ENCODE results near the gene NFATC1.

The NFATC1 gene

GRCh38 chr18:79545255-79545654, 149.5 kb downstream of the NFATC1 start:
- Histone ChIP-seq H3K4me2 (no peak overlapping the region; a peak in 1 of 22 replicates), H4K20me1 (peaks cover 0 to 29% (median 5%) of the 10 kb centered on the region in 11 experiments; a peak in 7 of 22 replicates), H3K9ac (no peak overlapping the region), H3K27me3 (peaks cover 33 to 48% (median 42%) of the 10 kb centered on the region in 11 experiments), H3K9me3 (replicated peaks in 1 of 11) (peaks cover 0 to 18% (median 8%) of the 10 kb centered on the region in 11 experiments; a peak in 11 of 22 replicates), H3K4me1 (peaks cover 9 to 33% (median 30%) of the 10 kb centered on the region in 10 experiments; a peak in 16 of 20 replicates), H3K4me3 (no peak overlapping the region), H3K27ac (no peak overlapping the region), H3K36me3 (no peaks in the 10 kb centered on the region)
- no peak for TF ChIP-seq Cebpa-rat (IDR thresholded peaks at IDR 0.05)

DNA sequence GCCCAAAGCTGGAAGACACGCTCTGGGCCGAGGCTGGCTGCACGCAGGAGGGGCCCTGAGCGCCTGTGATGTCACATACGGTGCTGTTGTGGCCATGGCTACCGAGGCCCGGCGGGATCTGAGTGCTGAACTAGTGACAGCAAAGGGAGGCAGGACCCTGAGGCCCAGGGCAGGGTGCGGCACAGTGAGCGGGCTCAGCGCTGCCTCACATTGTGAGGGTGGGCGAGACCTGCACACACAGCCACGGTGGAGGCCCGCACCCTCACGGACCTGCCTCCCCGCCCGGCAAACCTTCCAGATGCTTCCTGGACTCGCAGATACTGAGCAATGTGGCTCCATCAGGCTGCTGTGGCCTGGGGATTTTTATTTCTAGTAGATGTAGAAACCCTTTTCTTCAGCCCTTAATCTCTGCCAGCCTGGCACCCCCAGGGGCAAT, 150.0 kb downstream of the NFATC1 start:
- H3K9me3 ChIP-seq (replicated peaks in 1 of 11) = peaks cover 0 to 18% (median 8%) of the 10 kb centered on the region in 11 experiments; a peak in 11 of 22 replicates
- peaks cover 9 to 33% (median 30%) of the 10 kb centered on the region in 10 experiments; a peak in 16 of 20 replicates for H3K4me1 ChIP-seq
- TF ChIP-seq Cebpa-rat (IDR thresholded peaks at IDR 0.05) = no peak
- H3K9ac ChIP-seq = no peak overlapping the region
- no peak overlapping the region; a peak in 1 of 22 replicates for H3K4me2 ChIP-seq
- H4K20me1 ChIP-seq = peaks cover 0 to 29% (median 5%) of the 10 kb centered on the region in 11 experiments; a peak in 7 of 22 replicates
- H3K36me3 ChIP-seq = no peaks in the 10 kb centered on the region
- H3K27me3 ChIP-seq = peaks cover 33 to 48% (median 42%) of the 10 kb centered on the region in 11 experiments
- H3K4me3 ChIP-seq = no peak overlapping the region
- no peak overlapping the region for H3K27ac ChIP-seq

GRCh38 chr18:79546781-79547272, 151.1 kb downstream of the NFATC1 start:
- H3K27ac ChIP-seq = no peak overlapping the region
- peak overlapping the region; percentile 26 to 74 (median 60); a peak in 18 of 22 replicates for H3K4me2 ChIP-seq
- peaks cover 9 to 33% (median 30%) of the 10 kb centered on the region in 10 experiments; a peak in 16 of 20 replicates for H3K4me1 ChIP-seq
- no peaks in the 10 kb centered on the region for H3K36me3 ChIP-seq
- H3K27me3 ChIP-seq = peaks cover 33 to 48% (median 42%) of the 10 kb centered on the region in 11 experiments
- TF ChIP-seq Cebpa-rat (IDR thresholded peaks at IDR 0.05) = no peak
- no peak overlapping the region for H3K9ac ChIP-seq
- no peak overlapping the region for H3K4me3 ChIP-seq
- peaks cover 0 to 18% (median 8%) of the 10 kb centered on the region in 11 experiments; a peak in 11 of 22 replicates for H3K9me3 ChIP-seq (replicated peaks in 1 of 11)
- peaks cover 0 to 29% (median 5%) of the 10 kb centered on the region in 11 experiments; a peak in 7 of 22 replicates for H4K20me1 ChIP-seq

DNA sequence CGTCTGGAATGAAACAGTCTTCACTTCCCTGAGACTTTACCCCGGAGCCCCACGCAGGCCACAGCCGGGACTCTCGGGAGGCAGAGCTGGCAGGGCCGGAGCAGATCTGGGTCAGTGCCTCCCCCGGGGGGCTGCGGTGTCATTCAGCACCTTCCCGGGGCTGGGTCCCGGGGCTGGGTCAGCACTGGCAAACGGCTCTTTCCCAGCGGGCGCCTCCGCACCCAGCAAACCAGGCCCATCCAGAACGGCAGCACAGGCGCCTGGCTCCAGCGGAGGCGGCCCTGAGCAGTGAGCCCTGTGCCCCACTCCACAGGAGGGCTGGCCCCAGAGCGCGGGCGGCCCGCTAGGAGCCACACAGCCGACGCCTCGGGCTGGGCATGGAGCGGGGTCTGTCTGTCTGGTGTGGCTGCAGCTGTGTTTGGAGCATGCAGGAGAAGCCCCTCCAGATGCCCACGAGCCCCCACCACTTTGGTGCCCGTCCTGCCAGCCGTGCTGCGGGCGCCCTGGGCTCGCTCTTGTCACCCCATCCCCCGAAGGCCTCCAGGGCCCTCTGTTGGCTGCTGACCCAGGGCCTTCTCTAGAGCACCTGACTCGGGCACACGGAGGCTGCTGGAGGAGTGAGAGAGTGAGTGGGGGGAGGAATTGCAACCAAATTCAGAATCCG, 151.8 kb downstream of the NFATC1 start:
- peak overlapping the region in 10 of 11 experiments; percentile 26 to 74 (median 63); a peak in 19 of 22 replicates for H3K4me2 ChIP-seq
- H3K9ac ChIP-seq = peak overlapping the region in 1 of 11 experiments; percentile 38; a peak in 1 of 22 replicates
- TF ChIP-seq Cebpa-rat (IDR thresholded peaks at IDR 0.05) = no peak
- no peak overlapping the region for H3K4me3 ChIP-seq
- peaks cover 0 to 15% (median 8%) of the 10 kb centered on the region in 11 experiments; a peak in 11 of 22 replicates for H3K9me3 ChIP-seq (replicated peaks in 1 of 11)
- no peak overlapping the region for H3K27ac ChIP-seq
- peaks cover 9 to 40% (median 37%) of the 10 kb centered on the region in 10 experiments; a peak in 16 of 20 replicates for H3K4me1 ChIP-seq
- peaks cover 0 to 34% (median 5%) of the 10 kb centered on the region in 11 experiments; a peak in 8 of 22 replicates for H4K20me1 ChIP-seq
- no peaks in the 10 kb centered on the region for H3K36me3 ChIP-seq
- peaks cover 39 to 56% (median 49%) of the 10 kb centered on the region in 11 experiments for H3K27me3 ChIP-seq

GRCh38 chr18:79548077-79548450, 152.3 kb downstream of the NFATC1 start:
- Histone ChIP-seq H4K20me1 (peaks cover 0 to 39% (median 5%) of the 10 kb centered on the region in 11 experiments; a peak in 8 of 22 replicates), H3K27me3 (peaks cover 44 to 61% (median 54%) of the 10 kb centered on the region in 11 experiments), H3K4me2 (peak overlapping the region in 8 of 11 experiments; percentile 48 to 74 (median 68); a peak in 17 of 22 replicates), H3K9me3 (replicated peaks in 1 of 11) (peaks cover 0 to 15% (median 8%) of the 10 kb centered on the region in 11 experiments; a peak in 11 of 22 replicates), H3K27ac (no peak overlapping the region), H3K36me3 (no peaks in the 10 kb centered on the region), H3K4me3 (no peak overlapping the region), H3K9ac (no peak overlapping the region), H3K4me1 (peaks cover 9 to 45% (median 41%) of the 10 kb centered on the region in 10 experiments; a peak in 16 of 20 replicates)
- no peak for TF ChIP-seq Cebpa-rat (IDR thresholded peaks at IDR 0.05)

GRCh38 chr18:79548621-79548985, 152.9 kb downstream of the NFATC1 start:
- Histone ChIP-seq H3K27me3 (peaks cover 49 to 66% (median 60%) of the 10 kb centered on the region in 11 experiments), H3K4me3 (no peak overlapping the region), H3K9ac (no peak overlapping the region), H3K4me2 (peak overlapping the region in 8 of 11 experiments; percentile 33 to 74 (median 68); a peak in 13 of 22 replicates), H3K36me3 (no peaks in the 10 kb centered on the region), H3K27ac (no peak overlapping the region), H3K4me1 (peaks cover 9 to 51% (median 45%) of the 10 kb centered on the region in 10 experiments; a peak in 16 of 20 replicates), H3K9me3 (replicated peaks in 1 of 11) (peaks cover 0 to 15% (median 8%) of the 10 kb centered on the region in 11 experiments; a peak in 9 of 22 replicates), H4K20me1 (peaks cover 0 to 40% (median 5%) of the 10 kb centered on the region in 11 experiments; a peak in 9 of 22 replicates)
- no peak for TF ChIP-seq Cebpa-rat (IDR thresholded peaks at IDR 0.05)

DNA sequence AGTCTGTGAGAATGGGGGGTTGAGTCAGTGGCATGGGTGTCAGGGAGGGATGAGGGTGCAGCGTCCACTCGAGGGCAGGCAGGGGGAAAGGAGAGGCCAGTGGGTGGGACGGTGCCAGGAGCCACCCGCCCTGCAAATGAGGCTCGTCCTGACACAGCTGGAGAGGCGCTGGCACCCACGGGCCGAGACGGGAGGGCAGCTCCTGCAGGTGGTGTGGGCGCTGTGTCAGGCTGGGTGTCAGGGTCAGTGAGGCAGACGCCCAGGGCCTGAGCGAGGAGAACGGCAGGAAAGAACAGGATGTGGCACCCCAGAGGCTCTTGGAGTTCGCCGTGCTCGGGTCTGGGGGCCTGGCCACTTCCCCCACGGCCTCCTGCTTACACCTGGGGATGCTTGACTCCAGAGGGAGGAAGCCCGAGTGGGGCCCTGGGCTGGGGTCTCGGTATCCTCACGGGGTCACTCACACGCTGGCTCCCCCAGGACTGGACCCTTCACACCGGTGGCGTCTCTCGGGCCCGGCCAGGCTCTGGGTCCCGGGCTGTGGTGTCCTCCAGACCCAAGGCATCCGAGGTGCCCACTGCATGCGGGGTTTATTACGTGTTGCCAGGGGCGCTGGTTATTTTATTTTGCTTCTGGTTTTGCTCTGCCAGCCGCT, 153.4 kb downstream of the NFATC1 start:
- Histone ChIP-seq H3K27me3 (peaks cover 49 to 71% (median 65%) of the 10 kb centered on the region in 11 experiments), H3K4me1 (peaks cover 9 to 53% (median 45%) of the 10 kb centered on the region in 10 experiments; a peak in 16 of 20 replicates), H3K4me2 (peak overlapping the region in 9 of 11 experiments; percentile 6 to 74 (median 66); a peak in 16 of 22 replicates), H3K36me3 (no peaks in the 10 kb centered on the region), H3K27ac (no peak overlapping the region), H3K9ac (peak overlapping the region in 1 of 11 experiments; percentile 37; a peak in 1 of 22 replicates), H3K4me3 (no peak overlapping the region), H4K20me1 (peaks cover 0 to 40% (median 5%) of the 10 kb centered on the region in 11 experiments; a peak in 9 of 22 replicates), H3K9me3 (replicated peaks in 1 of 11) (peaks cover 0 to 15% (median 8%) of the 10 kb centered on the region in 11 experiments; a peak in 9 of 22 replicates)
- no peak for TF ChIP-seq Cebpa-rat (IDR thresholded peaks at IDR 0.05)

DNA sequence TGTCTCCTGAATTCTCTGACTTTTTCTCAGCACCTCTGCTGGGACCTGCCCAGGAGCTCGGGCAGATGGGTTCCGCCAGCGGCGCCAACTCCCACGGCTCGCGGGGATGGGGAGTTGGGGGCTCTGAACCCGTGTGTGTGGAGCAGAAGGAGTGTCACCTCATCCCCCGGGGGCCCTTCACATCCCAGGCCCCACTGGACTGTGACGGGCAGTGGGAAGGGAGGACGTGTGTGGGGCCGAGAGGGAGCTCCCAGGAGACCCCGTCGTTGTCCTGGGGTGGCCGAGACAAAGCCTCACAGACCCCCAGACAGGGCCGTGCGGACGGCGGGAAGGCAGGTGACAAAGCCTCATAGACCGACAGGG, 153.9 kb downstream of the NFATC1 start:
- TF ChIP-seq Cebpa-rat (IDR thresholded peaks at IDR 0.05) = no peak
- H3K27ac ChIP-seq = no peak overlapping the region
- peaks cover 49 to 74% (median 68%) of the 10 kb centered on the region in 11 experiments for H3K27me3 ChIP-seq
- H3K4me3 ChIP-seq = no peak overlapping the region
- peak overlapping the region in 1 of 11 experiments; percentile 37; a peak in 1 of 22 replicates for H3K9ac ChIP-seq
- peaks cover 9 to 53% (median 45%) of the 10 kb centered on the region in 10 experiments; a peak in 16 of 20 replicates for H3K4me1 ChIP-seq
- H3K36me3 ChIP-seq = no peaks in the 10 kb centered on the region
- peaks cover 0 to 15% (median 8%) of the 10 kb centered on the region in 11 experiments; a peak in 9 of 22 replicates for H3K9me3 ChIP-seq (replicated peaks in 1 of 11)
- H3K4me2 ChIP-seq = peak overlapping the region in 9 of 11 experiments; percentile 6 to 74 (median 66); a peak in 16 of 22 replicates
- H4K20me1 ChIP-seq = peaks cover 0 to 40% (median 5%) of the 10 kb centered on the region in 11 experiments; a peak in 9 of 22 replicates

Data from BLaER1 treated with 17β-estradiol and CSF1 and Interleukin-3, amounts not matched to agents 10 nM and 100 nM (cell line).